ENCODE data around the gene SPOCK3. TPM values are rescaled to one million over a fixed set of nuclear protein-coding genes. Genes with fewer than 3 reads are reported as not detected.

SPOCK3 gene
- total and polyA plus RNA-seq, 9 donors: 0.50 to 11.0 (median 4.5) TPM

DNA sequence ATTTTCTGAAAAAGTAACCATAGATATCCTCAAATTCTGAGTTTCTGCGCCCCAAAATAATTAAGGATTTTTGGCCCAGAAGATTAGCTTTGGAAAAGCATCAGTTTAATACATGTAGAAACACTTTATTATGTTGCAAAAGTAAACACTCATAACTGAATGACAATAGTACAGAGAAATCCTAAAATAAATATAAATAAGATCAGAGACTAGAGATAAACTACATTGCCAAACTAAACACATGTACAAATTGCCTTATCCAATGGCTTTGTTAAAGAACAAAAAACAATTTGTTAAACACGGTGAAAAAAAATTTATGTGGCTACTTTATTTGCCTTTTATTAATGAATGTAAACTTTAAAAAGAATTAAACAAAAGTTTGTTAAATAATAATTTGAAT is 17.5 kb downstream of the SPOCK3 start:
- H3K9me3 ChIP-seq: no peaks in the 10 kb centered on the region
- intact Hi-C loops (cut with DNase I): no loop called here
- 56 to 70% (median 59%) methylated on average over 2 of the region's 2 CpGs for WGBS, 3 donors
- no peak overlapping the region for H3K27ac ChIP-seq
- no peak overlapping the region for H3K4me3 ChIP-seq
- no peaks in the 10 kb centered on the region for H3K27me3 ChIP-seq
- no peaks in the 10 kb centered on the region for H3K36me3 ChIP-seq
- H3K4me1 ChIP-seq (ENCODE audit: insufficient read depth): no peaks in the 10 kb centered on the region
- no peak for DNase-seq
- TF ChIP-seq, protein P1, sequence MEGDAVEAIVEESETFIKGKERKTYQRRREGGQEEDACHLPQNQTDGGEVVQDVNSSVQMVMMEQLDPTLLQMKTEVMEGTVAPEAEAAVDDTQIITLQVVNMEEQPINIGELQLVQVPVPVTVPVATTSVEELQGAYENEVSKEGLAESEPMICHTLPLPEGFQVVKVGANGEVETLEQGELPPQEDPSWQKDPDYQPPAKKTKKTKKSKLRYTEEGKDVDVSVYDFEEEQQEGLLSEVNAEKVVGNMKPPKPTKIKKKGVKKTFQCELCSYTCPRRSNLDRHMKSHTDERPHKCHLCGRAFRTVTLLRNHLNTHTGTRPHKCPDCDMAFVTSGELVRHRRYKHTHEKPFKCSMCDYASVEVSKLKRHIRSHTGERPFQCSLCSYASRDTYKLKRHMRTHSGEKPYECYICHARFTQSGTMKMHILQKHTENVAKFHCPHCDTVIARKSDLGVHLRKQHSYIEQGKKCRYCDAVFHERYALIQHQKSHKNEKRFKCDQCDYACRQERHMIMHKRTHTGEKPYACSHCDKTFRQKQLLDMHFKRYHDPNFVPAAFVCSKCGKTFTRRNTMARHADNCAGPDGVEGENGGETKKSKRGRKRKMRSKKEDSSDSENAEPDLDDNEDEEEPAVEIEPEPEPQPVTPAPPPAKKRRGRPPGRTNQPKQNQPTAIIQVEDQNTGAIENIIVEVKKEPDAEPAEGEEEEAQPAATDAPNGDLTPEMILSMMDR (IDR thresholded peaks at IDR 0.05): no peak
- no peak for TF ChIP-seq EP300 (IDR thresholded peaks at IDR 0.05)
- TF ChIP-seq POLR2A (IDR thresholded peaks at IDR 0.05): no peak

DNA sequence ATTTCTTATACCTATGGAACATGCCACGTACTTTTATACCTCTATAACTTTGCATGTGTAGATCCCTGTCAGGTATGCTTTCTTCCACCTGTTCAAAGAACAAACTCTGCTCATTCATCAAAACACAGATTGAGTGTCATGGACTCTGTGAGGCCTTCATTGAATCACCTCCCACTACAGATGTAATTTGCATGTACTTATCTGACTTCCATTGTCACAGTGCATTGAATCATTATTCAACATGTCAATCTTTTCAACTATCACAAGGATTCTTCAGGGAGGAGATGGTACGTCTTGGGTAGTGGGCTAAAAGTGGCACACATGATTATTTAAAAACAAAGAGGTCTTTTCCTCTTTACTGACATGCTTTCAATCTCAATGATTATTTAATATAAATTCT is 24.1 kb downstream of the SPOCK3 start:
- no peak for TF ChIP-seq EP300 (IDR thresholded peaks at IDR 0.05)
- TF ChIP-seq POLR2A (IDR thresholded peaks at IDR 0.05): no peak
- TF ChIP-seq, protein P1 (IDR thresholded peaks at IDR 0.05): no peak
- Histone ChIP-seq H3K9me3 (no peaks in the 10 kb centered on the region), H3K36me3 (no peaks in the 10 kb centered on the region), H3K27me3 (no peaks in the 10 kb centered on the region), H3K27ac (no peak overlapping the region), H3K4me3 (no peak overlapping the region), H3K4me1 (ENCODE audit: insufficient read depth) (no peaks in the 10 kb centered on the region)
- no peak for DNase-seq
- intact Hi-C loops (cut with DNase I): no loop called here
- 77 to 85% (median 82%) methylated on average over 2 of the region's 2 CpGs for WGBS, 3 donors

DNA sequence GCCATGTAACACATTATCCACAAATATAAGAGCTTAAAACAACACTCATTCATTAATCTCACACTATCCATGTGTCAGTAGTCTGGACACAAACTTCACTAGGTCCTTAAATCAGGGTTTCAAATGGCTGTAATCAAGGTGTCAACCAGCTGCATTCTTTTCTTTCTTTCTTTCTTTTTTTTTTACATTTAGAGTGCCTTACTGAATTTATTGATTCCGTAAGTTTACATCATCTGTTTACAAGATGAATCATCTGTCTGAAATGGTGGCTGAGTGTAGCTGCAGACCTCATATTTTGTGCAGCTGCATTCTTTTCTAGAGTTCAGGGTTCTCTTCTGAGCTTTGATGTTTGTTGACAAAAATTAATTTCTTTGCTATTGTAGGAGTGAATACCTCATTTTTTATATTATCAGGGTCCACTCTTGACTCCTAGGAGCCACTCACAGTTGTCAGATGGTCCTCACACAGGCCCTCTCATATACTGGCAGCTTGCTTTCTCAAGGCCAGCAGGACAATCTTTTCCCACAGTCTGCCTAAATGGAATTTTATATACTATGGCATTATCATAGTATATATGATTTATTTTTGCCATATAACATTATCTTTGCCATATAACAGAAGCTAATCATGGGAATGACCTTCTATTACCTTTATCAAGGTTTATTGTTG is 37.8 kb downstream of the SPOCK3 start:
- DNase-seq: no peak
- H3K4me1 ChIP-seq (ENCODE audit: insufficient read depth): no peaks in the 10 kb centered on the region
- H3K27ac ChIP-seq: no peak overlapping the region
- no peak for TF ChIP-seq POLR2A (IDR thresholded peaks at IDR 0.05)
- TF ChIP-seq EP300 (IDR thresholded peaks at IDR 0.05): no peak
- TF ChIP-seq, protein P1 (IDR thresholded peaks at IDR 0.05): no peak
- no peaks in the 10 kb centered on the region for H3K9me3 ChIP-seq
- intact Hi-C loops (cut with DNase I): no loop called here
- H3K27me3 ChIP-seq: no peaks in the 10 kb centered on the region
- whole genome bisulfite sequencing, 3 donors: 74 to 90% (median 88%) methylated on average over 1 of the region's 1 CpG
- H3K4me3 ChIP-seq: no peak overlapping the region
- H3K36me3 ChIP-seq: no peaks in the 10 kb centered on the region

DNA sequence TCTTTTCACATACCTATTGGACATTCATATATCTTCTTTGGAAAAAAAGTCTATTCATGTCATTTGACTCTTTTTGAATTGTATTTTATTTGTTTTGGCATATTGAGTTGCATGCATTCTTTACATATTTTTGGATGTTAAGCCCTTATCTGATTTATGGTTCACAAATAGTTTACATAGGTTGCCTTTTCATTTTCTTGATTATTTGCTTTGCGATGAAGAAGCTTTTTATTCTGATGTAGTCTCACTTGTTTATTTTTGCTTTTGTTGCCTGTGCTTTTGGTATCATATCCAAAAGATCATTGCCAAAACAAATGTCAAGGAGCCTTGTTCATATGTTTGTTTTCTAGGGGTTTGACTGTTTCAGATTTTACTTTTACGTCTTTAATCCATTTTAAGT is 43.9 kb downstream of the SPOCK3 start:
- H3K27me3 ChIP-seq: no peaks in the 10 kb centered on the region
- H3K4me1 ChIP-seq (ENCODE audit: insufficient read depth): no peaks in the 10 kb centered on the region
- no peaks in the 10 kb centered on the region for H3K9me3 ChIP-seq
- H3K27ac ChIP-seq: no peak overlapping the region
- no peak for DNase-seq
- H3K36me3 ChIP-seq: no peaks in the 10 kb centered on the region
- 87 to 96% (median 88%) methylated on average over 2 of the region's 2 CpGs for WGBS, 3 donors
- intact Hi-C loops (cut with DNase I): no loop called here
- TF ChIP-seq, protein P1 (IDR thresholded peaks at IDR 0.05): no peak
- TF ChIP-seq POLR2A (IDR thresholded peaks at IDR 0.05) (no peak), EP300 (IDR thresholded peaks at IDR 0.05) (no peak)
- no peak overlapping the region for H3K4me3 ChIP-seq

All from ovary (tissue), 9 donors.